Endodermal cell (in vitro differentiated cells): ENCODE results near the gene ACAP3. TPM values are rescaled to one million over a fixed set of nuclear protein-coding genes. Genes with fewer than 3 reads are reported as not detected.
A peak's percentile ranks its signal among the peaks of the same experiment; 100 is the strongest.

Experiments used
- DNase-seq: peaks from one replicate; pipeline ENCODE4 v3.0.0-alpha.2; 2017
- H3K27ac ChIP-seq: 2 replicates; pipeline ENCODE4 v1.5.1; 2013; ENCODE audit warnings: mild to moderate bottlenecking, low read depth, low read length, moderate library complexity
- H3K27me3 ChIP-seq: 2 replicates; pipeline ENCODE4 v1.6.1; 2013; ENCODE audit warnings: mild to moderate bottlenecking, low read length, moderate library complexity; ENCODE audit not compliant: insufficient read depth, control insufficient read depth, poor library complexity, severe bottlenecking
- H3K36me3 ChIP-seq: 2 replicates; pipeline ENCODE4 v1.7.0; 2013; ENCODE audit warnings: mild to moderate bottlenecking, low read length, moderate library complexity; ENCODE audit not compliant: control insufficient read depth, insufficient read depth
- H3K4me1 ChIP-seq: one replicate; pipeline ENCODE4 v1.7.0; 2013; ENCODE audit warnings: low read length; ENCODE audit not compliant: control insufficient read depth, insufficient read depth
- H3K4me3 ChIP-seq: 2 replicates; pipeline ENCODE4 v1.5.1; 2013; ENCODE audit warnings: mild to moderate bottlenecking, low read length, moderate library complexity
- H3K9ac ChIP-seq: 2 replicates; pipeline ENCODE4 v1.6.1; 2013; ENCODE audit warnings: mild to moderate bottlenecking, low read length, moderate library complexity; ENCODE audit not compliant: poor library complexity, severe bottlenecking; ENCODE audit errors: extremely low read depth
- H3K9me3 ChIP-seq: 2 replicates; pipeline ENCODE4 v1.6.1; 2013; ENCODE audit warnings: mild to moderate bottlenecking, low read length, moderate library complexity; ENCODE audit not compliant: control insufficient read depth
- H3K27ac Mint-ChIP-seq: 2 replicates; pipeline ENCODE4 v1.8.0; 2020; ENCODE audit warnings: mixed read lengths
- H3K27me3 Mint-ChIP-seq: 2 replicates; pipeline ENCODE4 v1.8.0; 2021; ENCODE audit warnings: mild to moderate bottlenecking, mixed read lengths; ENCODE audit not compliant: insufficient read depth
- H3K36me3 Mint-ChIP-seq: 2 replicates; pipeline ENCODE4 v1.8.0; 2020; ENCODE audit warnings: low read depth, mixed read lengths
- H3K4me1 Mint-ChIP-seq: 2 replicates; pipeline ENCODE4 v1.8.0; 2020; ENCODE audit warnings: mixed read lengths
- H3K4me3 Mint-ChIP-seq: 2 replicates; pipeline ENCODE4 v1.8.0; 2020; ENCODE audit warnings: mild to moderate bottlenecking, moderate library complexity, mixed read lengths
- H3K9me3 Mint-ChIP-seq: 2 replicates; pipeline ENCODE4 v1.8.0; 2020; ENCODE audit warnings: mild to moderate bottlenecking, mixed read lengths
- CTCF ChIP-seq: fragments of 200-600 bp; sonication (generic); conservative IDR thresholded peaks from 2 replicates; pipeline ENCODE4 v1.5.0; 2021; ENCODE audit warnings: antibody characterized with exemption, mild to moderate bottlenecking
- WGBS, 2 experiments: methylation state at CpG; one replicate each; pipeline versions ENCODE4 v1.1.5 to v1.1.7; 2013; ENCODE audit warnings: missing lambda C conversion rate in 2 of 2, mixed read lengths in 1 of 2; ENCODE audit not compliant: insufficient coverage in 1 of 2, insufficient read length in 1 of 2; 5-methylcytosine and 5-hydroxymethylcytosine counted together
- total RNA-seq, 2 donors: library from RNA; stranded (reverse); fragmentation: NEBNext Ultra II Directional in 1 of 2; extraction: Animal tissue kit (Norgen Biotek cat#: 25700) in 1 of 2; gene quantifications; 2 replicates in 1 of 2; 3 replicates in 1 of 2; pipeline ENCODE4 v1.2.1, GENCODE V29; 2021

ACAP3 gene
- total RNA-seq, 2 donors from 2014 or later = 36.8 to 43.5 TPM

- H3K4me3 Mint-ChIP-seq = no peak overlapping the region
- no peaks in the 10 kb centered on the region for H3K27me3 ChIP-seq
- peak; percentile 80 for DNase-seq
- H3K9me3 ChIP-seq = no peaks in the 10 kb centered on the region
- no peak overlapping the region for H3K9ac ChIP-seq
- WGBS, 2 experiments = 80 to 92% methylated on average over 6 to 22 of the region's 22 CpGs
- peak; percentile 70 for TF ChIP-seq CTCF
- H3K27ac ChIP-seq = peak overlapping the region; percentile 24
- H3K4me1 ChIP-seq = peaks cover 1% of the 10 kb centered on the region
- H3K4me1 Mint-ChIP-seq = no peaks in the 10 kb centered on the region
- no peak overlapping the region for H3K4me3 ChIP-seq
- no peak overlapping the region for H3K27ac Mint-ChIP-seq
- H3K36me3 Mint-ChIP-seq = no peaks in the 10 kb centered on the region
- H3K27me3 Mint-ChIP-seq = no peaks in the 10 kb centered on the region
- H3K36me3 ChIP-seq = no peaks in the 10 kb centered on the region
- H3K9me3 Mint-ChIP-seq = no peaks in the 10 kb centered on the region
These were observed 7.9 kb downstream of the ACAP3 start for GRCh38 chr1:1299686-1300351.

DNA sequence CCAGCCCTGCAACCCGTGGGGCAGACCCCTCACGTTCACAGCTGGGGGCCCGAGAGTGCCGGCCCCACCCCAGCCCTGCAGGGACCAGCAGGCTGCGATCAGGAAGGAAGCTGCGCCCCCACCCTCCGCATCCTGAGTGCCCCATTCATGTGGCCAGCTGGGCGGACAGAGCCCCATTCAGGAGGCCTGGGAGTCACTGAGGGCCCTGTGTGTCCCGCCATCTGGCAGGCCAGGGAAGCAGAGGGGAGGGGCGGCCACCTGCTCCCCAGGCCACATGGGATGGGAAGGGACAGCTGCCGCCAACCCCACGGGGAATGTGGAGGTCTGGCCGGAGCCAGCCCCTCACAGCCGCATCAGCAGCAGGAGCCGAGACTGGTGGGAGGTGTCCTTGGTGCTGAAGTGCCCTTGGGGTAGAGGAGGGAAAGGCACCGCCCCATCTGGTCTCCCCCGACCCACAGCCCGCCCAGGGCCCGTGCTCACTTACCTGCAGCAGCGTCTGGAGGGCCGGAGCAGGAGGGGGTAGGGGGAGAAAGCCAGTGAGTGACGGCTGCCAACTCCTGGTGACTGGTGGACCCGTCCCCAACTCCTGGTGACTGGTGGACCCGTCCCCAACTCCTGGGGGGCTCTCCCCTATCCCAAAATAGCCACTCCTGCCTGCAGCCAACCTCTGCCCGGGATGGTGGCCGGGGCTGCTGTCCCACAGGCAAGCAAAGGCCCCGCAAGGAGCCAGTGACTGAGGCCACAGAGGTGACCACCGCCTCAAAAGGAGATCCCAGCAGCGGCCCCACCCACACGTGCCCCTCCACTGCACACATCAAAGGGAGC is 8.7 kb downstream of the ACAP3 start:
- WGBS, 2 experiments = 78 to 82% methylated on average over 14 to 30 of the region's 30 CpGs
- Mint-ChIP-seq H3K9me3 (no peaks in the 10 kb centered on the region), H3K4me3 (no peak overlapping the region), H3K27ac (no peak overlapping the region), H3K4me1 (no peaks in the 10 kb centered on the region), H3K36me3 (no peaks in the 10 kb centered on the region), H3K27me3 (no peaks in the 10 kb centered on the region)
- peak; percentile 93 for DNase-seq
- no peak for TF ChIP-seq CTCF
- no peak overlapping the region for H3K4me3 ChIP-seq
- H3K4me1 ChIP-seq = no peaks in the 10 kb centered on the region
- no peaks in the 10 kb centered on the region for H3K9me3 ChIP-seq
- no peaks in the 10 kb centered on the region for H3K27me3 ChIP-seq
- H3K27ac ChIP-seq = peak overlapping the region; percentile 72
- no peaks in the 10 kb centered on the region for H3K36me3 ChIP-seq
- H3K9ac ChIP-seq = no peak overlapping the region

- Histone ChIP-seq H3K4me3 (no peak overlapping the region), H3K9ac (no peak overlapping the region), H3K4me1 (no peaks in the 10 kb centered on the region), H3K27ac (no peak overlapping the region), H3K36me3 (no peaks in the 10 kb centered on the region), H3K27me3 (no peaks in the 10 kb centered on the region), H3K9me3 (no peaks in the 10 kb centered on the region)
- WGBS, 2 experiments = 95 to 97% methylated on average over 19 to 31 of the region's 31 CpGs
- Mint-ChIP-seq H3K9me3 (no peaks in the 10 kb centered on the region), H3K27ac (no peak overlapping the region), H3K4me1 (no peaks in the 10 kb centered on the region), H3K27me3 (no peaks in the 10 kb centered on the region), H3K36me3 (no peaks in the 10 kb centered on the region), H3K4me3 (no peak overlapping the region)
- no peak for DNase-seq
- no peak for TF ChIP-seq CTCF
These were observed 9.8 kb downstream of the ACAP3 start for GRCh38 chr1:1297802-1298424.
